Measurements from ENCODE around the gene SNAPC1.
"Not testable (repeated sequence)": the region's sequence is repeated elsewhere in the genome, so short reads cannot be mapped to it uniquely, and the experiment has no call there.

Gene SNAPC1

GRCh38 chr14:61742371-61742770 is 19.8 kb upstream of the SNAPC1 start:
- Histone ChIP-seq H3K9me3 (no peaks in the 10 kb centered on the region), H3K27ac (no peak overlapping the region), H3K4me1 (ENCODE audit: control insufficient read depth in 1 of 2, insufficient read depth in 1 of 2, low read depth in 1 of 2, low read length in 1 of 2) (no peaks in the 10 kb centered on the region), H3K36me3 (peaks cover 96% of the 10 kb centered on the region), H3K27me3 (no peaks in the 10 kb centered on the region), H3K4me3 (ENCODE audit: low read depth in 1 of 2, low read length in 1 of 2) (no peak overlapping the region)
- no peak for TF ChIP-seq CTCF (IDR thresholded peaks at IDR 0.05)

- H3K9me3 ChIP-seq = no peaks in the 10 kb centered on the region
- H3K27ac ChIP-seq = no peak overlapping the region
- H3K36me3 ChIP-seq = peaks cover 89% of the 10 kb centered on the region
- H3K4me3 ChIP-seq (ENCODE audit: low read depth in 1 of 2, low read length in 1 of 2) = no peak overlapping the region
- TF ChIP-seq CTCF (IDR thresholded peaks at IDR 0.05) = no peak
- H3K4me1 ChIP-seq (ENCODE audit: control insufficient read depth in 1 of 2, insufficient read depth in 1 of 2, low read depth in 1 of 2, low read length in 1 of 2) = peaks cover 0 to 5% of the 10 kb centered on the region in 2 experiments
- H3K27me3 ChIP-seq = no peaks in the 10 kb centered on the region
Measured at GRCh38 chr14:61744238-61744637, 18.0 kb upstream of the SNAPC1 start.

- H3K4me3 ChIP-seq (ENCODE audit: low read depth in 1 of 2, low read length in 1 of 2); H3K9me3 ChIP-seq; H3K27me3 ChIP-seq: not testable (repeated sequence)
- H3K36me3 ChIP-seq = peaks cover 71% of the 10 kb centered on the region
- peaks cover 9 to 25% of the 10 kb centered on the region in 2 experiments for H3K4me1 ChIP-seq (ENCODE audit: control insufficient read depth in 1 of 2, insufficient read depth in 1 of 2, low read depth in 1 of 2, low read length in 1 of 2)
- H3K27ac ChIP-seq = peak overlapping the region; percentile 36
Measured at GRCh38 chr14:61746346-61746745, 15.9 kb upstream of the SNAPC1 start.

GRCh38 chr14:61746881-61747280 is 15.3 kb upstream of the SNAPC1 start:
- Histone ChIP-seq H3K4me3 (ENCODE audit: low read depth in 1 of 2, low read length in 1 of 2) (no peak overlapping the region), H3K36me3 (peaks cover 65% of the 10 kb centered on the region)
- no peak for TF ChIP-seq CTCF (IDR thresholded peaks at IDR 0.05)

DNA sequence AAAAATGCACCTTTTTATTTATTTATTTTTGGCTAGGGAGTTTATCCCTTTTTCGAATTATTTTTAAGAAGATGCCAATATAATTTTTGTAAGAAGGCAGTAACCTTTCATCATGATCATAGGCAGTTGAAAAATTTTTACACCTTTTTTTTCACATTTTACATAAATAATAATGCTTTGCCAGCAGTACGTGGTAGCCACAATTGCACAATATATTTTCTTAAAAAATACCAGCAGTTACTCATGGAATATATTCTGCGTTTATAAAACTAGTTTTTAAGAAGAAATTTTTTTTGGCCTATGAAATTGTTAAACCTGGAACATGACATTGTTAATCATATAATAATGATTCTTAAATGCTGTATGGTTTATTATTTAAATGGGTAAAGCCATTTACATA is 14.9 kb upstream of the SNAPC1 start:
- H3K27ac ChIP-seq = no peak overlapping the region
- peaks cover 61% of the 10 kb centered on the region for H3K36me3 ChIP-seq
- no peaks in the 10 kb centered on the region for H3K9me3 ChIP-seq
- no peak overlapping the region for H3K4me3 ChIP-seq (ENCODE audit: low read depth in 1 of 2, low read length in 1 of 2)
- H3K27me3 ChIP-seq = no peaks in the 10 kb centered on the region
- peaks cover 19 to 35% of the 10 kb centered on the region in 2 experiments for H3K4me1 ChIP-seq (ENCODE audit: control insufficient read depth in 1 of 2, insufficient read depth in 1 of 2, low read depth in 1 of 2, low read length in 1 of 2)
- no peak for TF ChIP-seq CTCF (IDR thresholded peaks at IDR 0.05)

More at GRCh38 chr14:61746881-61747280, 15.3 kb upstream of the SNAPC1 start:
- H3K27me3 ChIP-seq = no peaks in the 10 kb centered on the region
- H3K4me1 ChIP-seq (ENCODE audit: control insufficient read depth in 1 of 2, insufficient read depth in 1 of 2, low read depth in 1 of 2, low read length in 1 of 2) = peaks cover 14 to 30% of the 10 kb centered on the region in 2 experiments
- peak overlapping the region; percentile 36 for H3K27ac ChIP-seq
- H3K9me3 ChIP-seq = no peaks in the 10 kb centered on the region

- H3K27me3 ChIP-seq = no peaks in the 10 kb centered on the region
- TF ChIP-seq CTCF (IDR thresholded peaks at IDR 0.05) = no peak
- H3K36me3 ChIP-seq = peaks cover 42% of the 10 kb centered on the region
- no peaks in the 10 kb centered on the region for H3K9me3 ChIP-seq
- peaks cover 20 to 37% of the 10 kb centered on the region in 2 experiments for H3K4me1 ChIP-seq (ENCODE audit: control insufficient read depth in 1 of 2, insufficient read depth in 1 of 2, low read depth in 1 of 2, low read length in 1 of 2)
- H3K27ac ChIP-seq = peak overlapping the region; percentile 14
- H3K4me3 ChIP-seq (ENCODE audit: low read depth in 1 of 2, low read length in 1 of 2) = peak overlapping the region in 1 of 2 experiments; percentile 76
Measured at GRCh38 chr14:61749264-61749663, 13.0 kb upstream of the SNAPC1 start.
